GM18499 (cell line): ENCODE data around the gene SHPK.

Experiments used
- ATAC-seq: cut with Tn5 transposase; IDR thresholded peaks from one replicate; pipeline ENCODE4 v1.9.1; 2021; ENCODE audit warnings: moderate number of reproducible peaks; ENCODE audit not compliant: insufficient read depth, unreplicated experiment

SHPK gene, protein sequence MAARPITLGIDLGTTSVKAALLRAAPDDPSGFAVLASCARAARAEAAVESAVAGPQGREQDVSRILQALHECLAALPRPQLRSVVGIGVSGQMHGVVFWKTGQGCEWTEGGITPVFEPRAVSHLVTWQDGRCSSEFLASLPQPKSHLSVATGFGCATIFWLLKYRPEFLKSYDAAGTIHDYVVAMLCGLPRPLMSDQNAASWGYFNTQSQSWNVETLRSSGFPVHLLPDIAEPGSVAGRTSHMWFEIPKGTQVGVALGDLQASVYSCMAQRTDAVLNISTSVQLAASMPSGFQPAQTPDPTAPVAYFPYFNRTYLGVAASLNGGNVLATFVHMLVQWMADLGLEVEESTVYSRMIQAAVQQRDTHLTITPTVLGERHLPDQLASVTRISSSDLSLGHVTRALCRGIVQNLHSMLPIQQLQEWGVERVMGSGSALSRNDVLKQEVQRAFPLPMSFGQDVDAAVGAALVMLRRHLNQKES

DNA sequence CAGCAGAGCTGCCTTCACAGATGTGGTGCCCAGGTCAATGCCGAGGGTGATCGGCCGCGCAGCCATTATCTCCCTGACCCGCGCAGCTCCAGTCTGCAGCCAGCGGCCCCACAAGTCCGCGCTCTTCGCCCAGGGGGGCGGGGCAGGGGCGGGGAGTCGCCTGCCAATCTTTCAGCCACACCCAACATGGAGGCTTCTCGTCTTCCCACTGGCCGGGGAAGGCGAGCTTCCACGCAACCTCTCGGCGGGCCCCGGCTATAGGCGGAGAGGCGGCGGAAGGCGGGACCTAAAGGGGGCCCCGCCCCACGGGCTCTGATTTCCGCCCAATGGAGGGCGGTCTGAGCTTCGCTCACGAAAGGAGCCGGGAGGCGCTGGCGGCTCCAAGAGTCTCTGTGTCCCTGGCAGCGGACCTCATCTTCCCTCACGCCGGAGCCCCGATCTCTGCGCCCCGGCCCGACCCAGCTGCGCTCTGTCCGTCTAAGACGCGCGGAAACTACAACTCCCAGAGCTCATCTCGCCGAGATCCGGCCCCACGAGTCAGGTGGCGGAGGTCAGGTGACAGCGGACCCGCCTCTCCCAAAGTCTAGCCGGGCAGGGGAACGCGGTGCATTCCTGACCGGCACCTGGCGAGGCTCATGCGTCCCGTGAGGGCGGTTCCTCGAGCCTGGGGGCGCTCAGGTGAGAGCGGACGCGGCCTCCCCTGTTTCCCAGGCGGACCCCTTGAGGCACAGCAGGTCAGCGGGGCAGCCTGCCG is at the start of gene SHPK, which contains the start of gene CTNS:
SHPK (minus strand) TSS at position 97 of the 754 bp plus-strand sequence; CDS start at position 66, 31 bp downstream.
CTNS (plus strand) TSS at position 607 of the 754 bp plus-strand sequence. CDS start 3,447 bp downstream, outside the sequence.
- ATAC-seq: peak; percentile 79

GRCh38 chr17:3685174-3685573 is 49.1 kb upstream of the SHPK start:
- ATAC-seq: no peak

GRCh38 chr17:3683054-3683511 is 47.0 kb upstream of the SHPK start:
- ATAC-seq: no peak

DNA sequence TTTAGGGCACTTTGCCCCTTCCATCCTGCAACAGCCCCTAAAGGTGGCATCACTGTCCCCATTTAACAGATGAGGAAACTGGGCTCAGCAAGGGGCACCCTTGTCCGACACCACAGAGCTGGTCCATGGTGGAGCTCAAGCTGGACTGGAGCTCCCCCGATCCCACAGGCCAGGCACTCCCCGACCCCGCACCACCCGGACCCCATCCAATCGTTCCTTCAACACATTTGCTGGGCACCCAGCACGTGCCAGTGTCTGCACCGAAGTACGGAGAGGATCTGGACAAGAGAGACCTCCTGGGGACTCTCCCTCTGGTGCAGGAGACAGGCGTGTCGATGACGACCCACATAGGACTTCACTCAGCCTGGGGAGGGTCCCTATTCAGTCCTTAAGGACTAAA is 46.0 kb upstream of the SHPK start:
- no peak for ATAC-seq

GRCh38 chr17:3681565-3681964 is 45.5 kb upstream of the SHPK start:
- no peak for ATAC-seq

DNA sequence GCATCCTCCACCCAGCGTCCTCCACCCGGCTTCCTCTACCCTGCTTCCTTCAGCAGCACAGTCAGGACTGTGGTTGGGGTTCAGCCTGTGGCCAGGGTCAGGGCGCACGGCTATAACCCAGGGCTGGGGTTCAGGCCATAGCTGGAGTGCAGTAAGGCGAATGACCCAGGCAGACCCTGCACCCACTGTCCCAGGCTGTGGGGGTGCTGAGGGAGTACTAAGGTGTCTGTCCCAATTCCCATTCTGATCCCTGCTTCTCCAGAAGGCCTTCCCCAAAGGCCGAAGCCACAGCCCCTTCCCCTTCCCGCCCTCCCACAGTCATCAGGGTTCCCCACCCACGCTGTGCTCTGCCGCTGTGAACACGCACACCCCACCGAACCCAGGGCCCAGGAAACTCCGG is 45.0 kb upstream of the SHPK start:
- ATAC-seq: no peak

GRCh38 chr17:3679531-3680126 is 43.6 kb upstream of the SHPK start:
- no peak for ATAC-seq

- ATAC-seq: no peak
These were observed 42.9 kb upstream of the SHPK start for GRCh38 chr17:3678821-3679530.

DNA sequence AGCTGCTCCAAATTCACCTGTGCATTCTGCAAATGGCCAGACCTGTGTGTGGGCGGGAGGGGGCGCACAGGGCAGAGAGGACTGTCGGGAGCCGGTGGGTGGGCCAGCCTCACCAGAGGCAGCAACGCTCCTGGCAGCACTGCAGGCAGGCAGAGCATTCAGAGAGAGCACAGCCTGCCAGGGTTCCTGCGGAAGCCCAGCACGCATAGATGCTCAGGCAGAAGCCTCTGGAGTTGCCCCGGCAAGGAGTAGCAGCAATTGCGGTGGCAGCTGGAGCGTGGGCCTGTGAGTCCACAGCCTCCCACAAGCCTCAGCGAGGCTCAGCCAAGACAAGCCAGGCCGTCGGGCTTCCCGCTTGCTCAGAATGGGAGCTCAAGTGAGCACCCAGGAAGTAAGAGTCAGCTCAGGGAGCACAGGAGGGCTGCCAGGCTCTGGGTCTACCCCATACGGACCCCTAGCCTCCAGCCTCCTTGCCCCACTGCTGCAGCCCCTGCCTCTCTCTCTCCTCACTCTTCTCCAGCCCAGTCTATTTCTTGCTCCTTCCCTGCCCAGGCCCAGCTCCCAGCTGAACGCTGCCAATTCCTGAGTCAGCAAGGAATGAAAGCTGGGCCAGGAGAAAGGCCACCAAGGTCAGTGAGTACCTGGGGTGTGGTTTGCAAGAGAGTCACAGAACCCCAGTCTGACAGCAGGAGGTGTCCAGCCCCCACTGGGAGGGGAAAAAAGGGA is 42.2 kb upstream of the SHPK start:
- ATAC-seq: no peak

- ATAC-seq: no peak
These were observed 39.8 kb upstream of the SHPK start for GRCh38 chr17:3675886-3676285.

DNA sequence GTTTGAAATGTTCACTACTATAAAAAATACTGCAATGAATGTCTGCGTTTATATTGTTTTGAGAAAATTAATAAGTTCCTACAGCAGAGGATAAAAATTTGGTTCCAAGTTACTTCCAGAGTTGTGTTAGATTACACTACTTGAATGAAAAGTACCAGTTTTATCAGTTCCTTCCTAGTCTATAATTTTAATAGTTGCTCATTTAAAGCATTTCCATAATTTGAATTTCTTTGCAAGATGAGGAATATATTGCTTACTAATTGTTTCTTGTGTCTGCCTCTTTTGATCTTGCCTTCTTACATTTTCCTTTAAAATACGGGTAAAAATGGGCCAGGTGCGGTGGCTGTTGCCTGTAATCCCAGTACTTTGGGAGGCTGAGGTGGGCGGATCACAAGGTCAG is 36.5 kb upstream of the SHPK start:
- ATAC-seq: no peak

- ATAC-seq: no peak
These were observed 33.5 kb upstream of the SHPK start for GRCh38 chr17:3669548-3669947.

- ATAC-seq: no peak
These were observed 33.0 kb upstream of the SHPK start for GRCh38 chr17:3669085-3669347.

GRCh38 chr17:3668279-3669084 is 32.4 kb upstream of the SHPK start, which contains the start of the genes EMC6 and TAX1BP3:
TSS of gene EMC6 (plus strand) at chr17:3668812. CDS start at chr17:3669147, 335 bp downstream.
TSS of gene TAX1BP3 (minus strand) at chr17:3668578. CDS start at chr17:3668526, 52 bp downstream.
- peak; percentile 58 for ATAC-seq

- no peak for ATAC-seq
These were observed 31.6 kb upstream of the SHPK start for GRCh38 chr17:3667366-3668278.

DNA sequence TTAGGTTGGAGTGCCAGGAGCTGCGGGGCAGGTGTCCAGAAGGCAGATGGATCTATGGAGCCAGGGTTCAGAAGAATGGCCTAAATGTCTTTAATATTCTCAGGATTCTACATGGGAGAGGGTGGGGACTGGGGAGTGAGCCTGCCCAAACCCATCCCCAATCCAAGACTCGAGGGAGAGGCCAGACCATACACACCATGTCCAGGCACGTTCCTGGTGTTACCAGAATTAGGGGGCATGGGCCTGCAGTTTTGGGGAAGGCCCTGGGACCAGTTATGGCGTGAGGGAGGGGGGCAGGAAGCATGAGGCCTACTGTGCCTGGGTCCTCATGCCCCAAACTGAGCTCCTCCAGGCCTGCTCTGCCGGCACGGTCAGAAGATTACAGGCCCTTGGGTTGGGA is 30.5 kb upstream of the SHPK start:
- no peak for ATAC-seq

- ATAC-seq: no peak
These were observed 29.8 kb upstream of the SHPK start for GRCh38 chr17:3665834-3666233.
